Non-pigmented ciliary epithelial cell (primary cell): ENCODE results near the gene KLHL15.
"Not testable (repeated sequence)": the region's sequence is repeated elsewhere in the genome, so short reads cannot be mapped to it uniquely, and the experiment has no call there.

Experiments used
- DNase-seq: peaks from one replicate; pipeline ENCODE4 v3.0.0-alpha.2; 2010; ENCODE audit warnings: low read depth

Gene KLHL15

DNA sequence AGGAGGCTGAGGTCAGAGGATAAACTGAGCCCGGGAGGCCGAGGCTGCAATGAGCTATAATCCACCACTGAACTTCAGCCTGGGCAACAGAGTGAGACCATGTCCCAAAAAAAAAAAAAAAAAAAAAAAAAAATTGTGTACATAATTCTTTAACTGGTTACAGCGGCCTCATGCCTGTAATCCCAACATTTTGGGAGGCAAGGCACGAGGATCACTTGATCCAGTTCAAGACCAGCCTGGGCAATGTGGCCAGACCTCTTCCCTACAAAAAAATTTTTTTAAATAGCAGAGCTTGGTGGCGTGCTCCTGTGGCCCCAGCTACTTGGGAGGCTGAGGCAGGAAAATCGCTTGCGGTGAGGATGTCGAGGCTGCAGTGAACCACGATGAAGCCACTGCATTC lies 9.3 kb downstream of the KLHL15 start:
- DNase-seq, result no peak

DNA sequence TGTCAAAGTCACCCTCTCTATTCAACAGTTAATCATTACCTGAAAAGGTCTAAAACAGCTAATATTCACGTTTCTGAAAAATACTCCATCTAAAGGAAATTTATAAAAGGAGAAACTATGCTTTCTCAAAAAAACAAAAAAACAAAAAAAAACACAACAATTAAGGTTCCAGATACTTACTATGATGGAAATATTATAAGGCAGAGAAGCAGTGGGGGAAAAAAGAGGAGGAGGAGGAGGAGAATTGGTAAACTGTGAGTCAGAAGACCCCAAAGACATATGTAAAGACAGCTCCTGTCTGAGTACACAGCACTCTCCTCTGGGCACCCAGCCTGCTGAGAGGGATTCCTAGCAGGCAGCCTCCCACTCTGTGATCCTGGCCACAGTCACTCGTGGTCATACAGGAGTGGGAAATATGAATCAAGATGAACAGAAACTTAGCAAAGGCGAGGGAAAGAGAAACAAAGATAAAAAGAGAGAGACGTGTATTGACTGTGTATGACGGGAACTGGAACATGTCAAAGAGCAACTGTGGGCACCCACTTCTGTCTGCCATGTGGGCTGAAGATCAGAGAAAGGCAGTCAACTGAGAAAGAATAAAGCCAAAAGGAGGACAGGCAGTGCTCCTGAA lies 12.5 kb downstream of the KLHL15 start:
- DNase-seq, result no peak

DNA sequence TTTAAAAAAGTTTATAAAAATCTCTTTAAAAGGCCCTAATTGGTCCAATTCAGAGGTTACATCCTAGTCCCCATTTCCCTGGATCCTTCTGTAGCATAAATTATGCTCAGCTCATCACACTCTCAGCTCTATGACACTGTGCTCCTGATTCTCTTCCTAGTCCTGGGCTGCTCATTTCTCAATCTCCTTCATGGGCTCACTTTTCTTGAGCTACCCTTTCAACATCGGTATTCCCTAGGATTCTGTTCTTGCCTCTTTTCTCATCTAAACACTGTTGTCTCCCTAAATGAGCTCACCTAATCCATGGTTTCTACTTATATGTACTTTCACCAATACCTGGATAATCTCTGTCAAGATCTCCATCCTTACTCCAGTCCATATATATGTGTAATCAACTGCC lies 14.7 kb downstream of the KLHL15 start:
- DNase-seq, result no peak

DNA sequence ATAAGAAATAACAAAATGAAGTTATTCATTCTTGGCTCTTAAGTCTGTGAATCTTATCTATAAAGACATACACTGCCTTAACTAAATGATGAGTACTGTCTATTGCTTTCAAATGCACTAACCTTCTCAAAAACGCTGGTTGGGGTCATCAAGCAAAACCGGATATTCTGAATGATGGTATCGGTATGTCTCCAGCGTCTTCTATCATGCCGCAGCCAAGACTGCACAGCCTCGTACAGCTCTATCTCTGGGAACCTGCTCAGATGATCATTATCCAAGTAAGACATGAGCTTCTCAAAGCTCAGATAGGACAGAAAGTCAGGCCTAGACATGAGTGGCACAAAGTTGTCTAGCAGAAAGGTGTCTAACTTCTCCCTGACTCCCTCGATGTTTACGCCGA lies 21.1 kb downstream of the KLHL15 start:
- DNase-seq, result no peak

DNA sequence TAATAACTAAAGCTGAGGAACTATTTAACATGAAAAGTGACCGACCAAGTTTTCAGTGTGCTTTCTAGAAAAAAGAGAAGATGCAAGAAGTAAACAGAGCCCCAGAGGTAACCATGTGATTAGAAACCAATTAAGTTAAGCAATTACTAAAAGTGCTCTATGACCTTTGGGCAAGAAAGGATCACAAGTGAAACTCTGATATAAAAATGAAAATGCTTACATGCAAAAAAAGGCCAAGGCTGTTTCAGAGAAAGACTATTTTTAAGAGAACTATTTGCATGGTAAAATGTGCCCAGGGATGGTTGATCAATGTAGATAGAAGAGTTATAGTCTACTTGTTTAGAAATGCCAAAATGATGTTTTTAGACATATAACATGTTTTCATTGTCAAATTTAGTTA lies 22.0 kb downstream of the KLHL15 start:
- no peak for DNase-seq

DNA sequence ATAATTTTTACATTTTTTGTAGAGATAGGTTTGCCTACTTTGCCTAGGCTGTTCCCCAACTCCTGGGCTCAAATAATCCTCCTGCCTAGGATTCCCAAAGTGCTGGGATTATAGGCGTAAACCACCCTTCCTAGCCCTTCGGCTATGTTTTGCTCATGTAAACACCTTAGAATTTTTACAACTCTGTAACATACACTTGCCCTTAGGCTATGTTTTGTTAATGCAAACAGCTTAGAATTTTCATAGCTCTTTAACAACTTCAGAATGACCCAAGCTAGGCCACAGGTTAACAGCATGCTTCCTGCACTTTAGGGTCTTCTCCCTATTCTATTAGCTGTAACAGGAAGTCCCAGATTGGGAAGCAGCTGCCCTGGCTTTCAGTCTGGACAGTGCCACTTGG lies 24.2 kb downstream of the KLHL15 start:
- DNase-seq, result no peak

DNA sequence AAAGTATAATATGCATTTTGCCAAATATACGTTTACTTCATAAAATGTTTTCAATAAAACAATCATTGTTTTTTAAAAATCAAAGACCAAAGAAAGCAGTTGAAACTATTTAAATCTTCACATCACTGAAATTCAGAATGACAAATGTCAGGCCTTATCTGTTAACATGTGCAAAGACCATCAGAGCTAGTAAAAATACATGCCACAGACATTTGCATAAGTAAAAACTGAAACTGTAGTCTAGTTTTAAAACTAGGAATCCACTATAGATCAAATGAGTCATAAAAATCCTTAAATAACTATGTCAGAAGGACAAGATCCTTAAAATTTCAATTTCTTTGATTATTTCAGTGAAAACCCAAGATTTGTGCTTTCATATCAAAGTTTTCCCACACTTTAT lies 24.8 kb downstream of the KLHL15 start:
- no peak for DNase-seq

DNA sequence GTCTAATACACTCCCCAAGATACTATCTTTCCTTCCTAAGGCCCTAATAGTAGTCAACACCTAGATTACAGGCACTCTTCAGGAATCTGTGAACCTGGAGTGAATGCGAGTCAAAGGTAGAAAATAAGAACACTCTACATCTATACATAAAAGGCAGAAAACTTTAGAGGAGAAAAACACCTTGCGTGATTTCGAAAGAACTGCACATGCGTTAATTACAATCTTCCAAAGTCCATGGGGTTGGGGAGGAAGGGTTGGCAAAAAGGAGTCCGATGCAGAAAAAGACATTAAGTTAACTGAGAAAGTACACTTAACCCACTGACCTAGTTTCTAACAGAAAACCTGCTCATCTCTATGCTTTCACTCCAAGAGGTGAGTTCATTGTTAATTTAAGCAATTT lies 27.3 kb downstream of the KLHL15 start:
- no peak for DNase-seq

DNA sequence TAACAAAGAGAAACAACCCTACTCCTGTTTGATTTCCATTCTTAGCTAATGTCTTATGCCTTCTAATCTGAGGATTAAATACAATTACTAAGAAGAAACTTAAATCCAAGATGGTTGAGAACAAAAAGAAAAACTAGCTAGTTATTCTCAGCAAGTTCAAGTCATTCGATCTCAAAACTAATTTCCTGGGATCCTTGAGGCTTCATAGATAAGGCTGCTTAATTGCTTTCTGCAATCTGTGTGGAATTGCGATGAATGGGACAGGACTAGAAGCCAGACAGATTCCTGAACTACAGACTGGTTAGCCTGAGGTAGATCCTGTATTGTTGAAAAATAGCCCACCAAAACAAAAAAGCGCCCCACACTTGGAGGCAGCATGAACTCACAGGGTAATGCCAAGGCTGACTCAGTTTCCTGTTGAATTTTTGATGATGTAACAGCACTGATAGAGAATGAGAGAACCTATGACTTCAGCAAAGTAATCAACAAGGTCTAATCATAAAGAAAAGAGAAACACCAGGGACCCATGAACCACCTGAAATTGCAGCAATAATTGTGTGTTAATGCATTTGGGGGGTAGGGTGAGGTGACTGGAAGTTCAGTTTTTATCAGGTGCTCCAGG lies 33.9 kb downstream of the KLHL15 start:
- DNase-seq, result no peak

DNA sequence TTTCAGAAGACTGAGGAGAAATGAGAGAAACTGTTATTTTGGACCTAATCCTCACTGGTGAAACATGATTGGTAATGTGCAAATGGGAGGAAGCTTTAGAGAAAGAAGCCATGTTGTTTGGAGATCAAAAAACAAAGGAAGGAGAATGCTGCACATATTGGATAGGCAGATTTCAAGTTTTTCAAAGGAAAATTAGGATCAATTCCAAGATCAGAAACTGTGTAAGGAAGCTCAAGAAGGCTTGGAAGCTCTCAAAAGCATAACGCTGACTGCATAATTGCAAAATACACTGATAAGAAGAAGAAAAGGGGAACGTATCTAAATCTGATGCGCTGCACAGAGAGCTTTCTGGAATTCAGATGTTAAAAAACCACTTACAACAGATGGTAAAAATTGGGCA lies 34.6 kb downstream of the KLHL15 start:
- no peak for DNase-seq

DNA sequence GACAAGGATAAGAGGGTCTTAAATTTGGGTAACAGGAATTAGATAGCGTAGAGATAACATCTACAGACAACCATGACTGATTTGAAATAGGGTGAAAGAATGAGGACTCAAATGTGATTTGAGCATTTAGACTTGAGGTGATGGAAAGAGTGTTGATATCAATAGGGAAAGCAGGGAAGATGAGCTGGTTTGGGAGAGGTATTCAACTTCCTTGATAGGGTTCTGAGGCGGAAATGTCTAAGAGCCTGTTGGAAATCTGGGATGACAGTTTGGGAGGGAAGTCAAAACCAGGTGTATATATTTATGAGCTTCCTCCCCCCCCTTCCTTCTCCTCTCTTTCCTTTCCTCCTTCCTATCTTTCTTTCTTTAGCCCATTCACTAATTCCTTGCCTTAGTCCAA lies 36.5 kb downstream of the KLHL15 start:
- no peak for DNase-seq

DNA sequence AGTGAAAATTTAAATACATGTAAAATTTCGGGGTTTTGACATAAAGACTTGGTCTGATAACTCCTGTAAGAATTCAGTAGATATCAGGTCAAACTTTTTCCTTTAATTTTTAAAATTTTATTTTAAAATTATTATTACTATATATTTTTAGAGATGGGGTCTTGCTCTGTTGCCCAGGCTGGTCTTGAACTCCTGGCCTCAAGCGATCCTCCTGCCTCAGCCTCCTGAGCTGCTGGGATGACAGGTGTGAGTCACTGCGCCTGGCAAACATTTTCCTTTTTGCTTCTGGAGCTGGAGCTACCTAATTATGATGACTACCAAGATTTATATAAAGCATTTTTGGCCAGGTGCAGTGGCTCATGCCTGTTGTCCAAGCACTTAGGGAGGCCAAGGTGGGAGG lies 37.3 kb downstream of the KLHL15 start:
- DNase-seq, result no peak

DNA sequence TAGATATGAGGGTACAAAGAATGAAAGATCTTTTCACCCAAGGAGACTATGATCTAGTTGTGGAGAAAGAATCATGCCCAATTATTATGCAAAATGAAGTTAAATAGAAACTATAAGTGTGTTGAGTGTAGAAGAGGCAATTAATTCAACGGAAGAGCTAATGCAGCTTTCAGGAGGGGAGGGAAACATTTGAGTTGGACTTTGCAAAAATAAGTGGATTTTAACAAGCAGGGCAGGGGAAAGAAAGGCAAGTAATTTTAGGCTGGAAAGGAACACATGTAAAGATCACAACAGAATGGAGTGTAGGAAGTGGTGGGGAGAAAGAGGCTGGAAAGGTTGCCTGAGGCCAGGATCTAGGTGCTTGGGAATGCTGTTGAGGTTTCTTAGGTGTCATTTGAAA lies 44.1 kb downstream of the KLHL15 start:
- no peak for DNase-seq

DNA sequence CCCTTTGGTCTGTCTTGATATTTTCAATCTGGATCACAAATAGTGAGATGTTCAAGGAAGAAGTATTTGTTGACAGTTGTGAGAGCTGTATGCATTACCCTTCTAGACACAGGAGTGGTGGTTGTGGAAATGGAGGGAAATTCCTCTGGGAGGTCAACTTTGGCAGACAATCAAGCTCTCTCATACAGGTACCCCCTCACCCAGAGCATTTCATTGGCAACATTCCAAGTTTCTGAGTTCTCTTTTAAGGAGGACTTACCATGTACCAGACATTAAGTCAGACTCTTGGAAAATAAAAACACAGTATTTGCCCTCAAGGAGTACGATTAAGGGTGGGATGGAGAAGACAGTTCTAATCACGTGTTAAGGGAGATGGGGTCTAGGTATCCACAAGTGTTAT lies 45.3 kb downstream of the KLHL15 start:
- no peak for DNase-seq

DNA sequence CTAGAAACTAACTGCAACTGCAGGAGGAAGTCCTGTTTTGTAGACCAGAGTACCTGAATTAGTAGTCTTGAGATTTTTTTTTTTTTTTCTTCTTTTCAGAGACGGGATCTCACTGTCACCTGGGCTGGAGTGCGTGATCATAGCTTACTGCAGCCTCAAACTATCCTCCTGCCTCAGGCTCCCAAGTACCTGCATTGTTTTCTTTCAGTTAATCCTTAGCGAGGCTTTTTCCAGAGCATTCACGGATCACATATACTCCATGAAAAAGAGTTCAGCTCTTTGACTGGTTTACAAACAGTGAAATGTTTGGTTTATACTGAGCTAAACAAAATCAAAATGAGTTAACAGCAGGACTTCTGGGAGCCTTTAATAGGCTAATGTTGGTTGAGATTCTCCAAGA lies 45.8 kb downstream of the KLHL15 start:
- no peak for DNase-seq

DNA sequence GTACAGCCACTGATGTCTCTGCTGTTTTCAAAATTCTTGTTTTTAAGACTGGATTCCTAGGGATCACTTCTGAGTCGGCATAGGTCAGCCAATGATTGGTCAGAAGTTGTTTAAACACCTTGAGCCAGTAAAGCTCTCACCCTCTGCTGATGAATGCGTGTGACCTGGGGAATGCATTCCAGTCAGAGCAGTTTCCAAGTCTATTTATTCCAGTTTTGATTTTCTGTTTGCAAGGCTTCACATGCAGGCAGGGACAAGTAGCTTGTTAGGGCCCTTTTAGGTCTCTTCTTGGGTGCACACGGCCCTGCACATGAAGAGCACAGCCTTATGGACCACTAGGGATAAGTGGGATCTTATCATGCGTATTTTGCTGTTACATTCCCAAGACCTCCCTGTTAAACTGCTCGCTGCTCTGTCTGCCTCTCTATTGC lies 47.0 kb downstream of the KLHL15 start:
- no peak for DNase-seq

DNA sequence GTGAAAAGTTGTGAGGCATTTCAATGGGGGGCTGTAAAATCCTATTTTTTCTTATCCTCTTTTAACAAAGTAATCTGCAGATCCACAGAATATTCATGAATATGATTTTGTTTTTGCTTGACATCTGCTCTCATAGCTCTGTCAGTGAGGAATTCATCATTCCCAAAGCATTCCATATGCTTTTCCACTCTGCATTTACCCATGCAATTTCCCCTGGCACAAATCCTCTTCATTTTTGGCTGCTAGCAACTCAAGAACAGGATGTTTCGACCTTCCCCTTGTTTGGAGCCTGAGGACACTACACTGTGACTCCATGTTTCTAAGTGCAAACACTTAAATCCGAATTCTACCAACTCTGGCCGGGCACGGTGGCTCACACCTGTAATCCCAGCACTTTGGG lies 48.5 kb downstream of the KLHL15 start:
- no peak for DNase-seq

DNA sequence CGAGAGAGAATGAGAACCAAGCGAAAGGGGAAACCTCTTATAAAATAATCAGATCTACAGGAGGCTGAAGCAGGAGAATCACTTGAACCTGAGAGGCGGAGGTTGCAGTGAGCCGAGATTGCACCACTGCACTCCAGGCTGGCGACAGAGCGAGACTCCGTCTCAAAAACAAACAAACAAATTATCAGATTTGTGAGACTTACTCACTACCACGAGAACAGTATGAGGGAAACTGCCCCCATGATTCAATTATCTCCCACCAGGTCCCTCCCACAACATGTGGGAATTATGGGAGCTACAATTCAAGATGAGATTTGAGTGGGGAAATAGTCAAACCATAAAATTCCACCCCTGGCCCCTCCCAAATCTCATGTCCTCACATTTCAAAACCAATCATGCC lies 61.4 kb downstream of the KLHL15 start:
- DNase-seq, result not testable (repeated sequence)

DNA sequence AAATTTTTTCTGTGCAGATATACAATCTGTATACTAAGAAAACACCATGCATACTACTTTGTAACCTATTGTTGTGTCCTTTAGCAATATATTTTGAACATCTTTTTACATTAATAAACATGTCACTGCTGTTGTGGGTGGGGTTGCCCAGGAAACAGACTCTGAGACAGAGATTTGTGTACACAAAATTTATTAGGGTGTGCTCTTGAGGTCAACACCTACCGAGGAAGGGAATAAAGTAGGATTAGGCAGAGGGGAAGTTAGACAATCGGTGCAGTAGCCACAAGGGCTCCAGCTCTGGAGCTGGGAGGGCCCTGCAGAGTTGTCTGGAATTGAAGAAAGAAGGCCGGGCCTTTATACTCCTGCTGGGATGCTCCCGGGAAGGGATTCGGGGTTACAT lies 62.8 kb downstream of the KLHL15 start:
- DNase-seq, result no peak

DNA sequence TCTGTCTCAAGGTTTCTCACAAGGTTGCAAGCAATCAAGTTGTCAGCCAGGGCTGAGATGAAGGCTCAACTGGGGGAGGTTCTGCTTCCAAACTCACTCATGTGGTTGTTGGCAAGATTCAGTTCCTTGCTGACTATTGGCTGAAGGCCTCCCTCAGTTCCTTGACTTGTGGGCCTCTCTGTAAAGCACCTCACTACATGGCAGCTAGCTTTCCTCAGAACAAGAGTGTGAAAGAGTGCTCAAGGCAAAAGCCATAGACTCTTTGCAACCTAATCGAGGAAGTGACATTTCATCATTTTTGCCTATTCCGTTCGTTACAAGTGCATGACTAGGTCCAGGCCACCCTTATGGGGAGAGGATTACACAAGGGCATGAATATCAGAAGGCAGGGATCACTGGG lies 67.2 kb downstream of the KLHL15 start:
- DNase-seq, result no peak

DNA sequence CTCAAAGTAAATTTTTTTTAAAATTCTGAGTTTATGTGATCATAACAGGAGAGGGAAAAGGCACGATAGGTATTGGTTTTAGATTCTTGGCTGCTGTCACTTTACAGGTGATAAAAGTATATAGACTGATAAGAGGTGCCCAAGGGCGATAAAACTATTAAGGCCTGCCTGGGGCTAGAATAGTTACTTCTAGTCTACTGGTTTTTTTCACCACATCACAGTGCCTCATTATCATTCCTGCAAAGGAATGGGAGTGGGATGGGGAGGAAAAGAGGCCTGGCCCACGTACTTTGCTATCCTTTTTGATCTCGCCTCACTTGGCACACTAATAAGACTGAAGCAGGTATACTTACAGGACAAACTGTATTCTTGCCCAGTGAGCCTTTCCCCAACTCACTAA lies 72.6 kb downstream of the KLHL15 start:
- no peak for DNase-seq

DNA sequence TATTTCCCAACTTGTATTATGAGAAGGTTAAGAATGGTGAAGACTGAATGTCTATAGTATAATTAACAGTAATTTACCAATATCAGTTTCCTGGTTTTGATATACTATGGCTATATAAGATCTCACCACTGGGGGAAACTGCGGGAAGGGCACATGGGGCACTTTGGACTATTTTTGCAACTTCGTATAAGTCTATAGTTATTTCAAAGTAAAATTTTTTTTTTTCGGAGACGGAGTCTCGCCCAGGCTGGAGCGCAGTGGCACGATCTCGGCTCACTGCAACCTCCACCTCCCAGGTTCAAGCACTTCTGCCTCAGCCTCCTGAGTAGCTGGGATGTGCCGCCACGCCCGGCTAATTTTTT lies 73.1 kb downstream of the KLHL15 start:
- DNase-seq, result no peak

DNA sequence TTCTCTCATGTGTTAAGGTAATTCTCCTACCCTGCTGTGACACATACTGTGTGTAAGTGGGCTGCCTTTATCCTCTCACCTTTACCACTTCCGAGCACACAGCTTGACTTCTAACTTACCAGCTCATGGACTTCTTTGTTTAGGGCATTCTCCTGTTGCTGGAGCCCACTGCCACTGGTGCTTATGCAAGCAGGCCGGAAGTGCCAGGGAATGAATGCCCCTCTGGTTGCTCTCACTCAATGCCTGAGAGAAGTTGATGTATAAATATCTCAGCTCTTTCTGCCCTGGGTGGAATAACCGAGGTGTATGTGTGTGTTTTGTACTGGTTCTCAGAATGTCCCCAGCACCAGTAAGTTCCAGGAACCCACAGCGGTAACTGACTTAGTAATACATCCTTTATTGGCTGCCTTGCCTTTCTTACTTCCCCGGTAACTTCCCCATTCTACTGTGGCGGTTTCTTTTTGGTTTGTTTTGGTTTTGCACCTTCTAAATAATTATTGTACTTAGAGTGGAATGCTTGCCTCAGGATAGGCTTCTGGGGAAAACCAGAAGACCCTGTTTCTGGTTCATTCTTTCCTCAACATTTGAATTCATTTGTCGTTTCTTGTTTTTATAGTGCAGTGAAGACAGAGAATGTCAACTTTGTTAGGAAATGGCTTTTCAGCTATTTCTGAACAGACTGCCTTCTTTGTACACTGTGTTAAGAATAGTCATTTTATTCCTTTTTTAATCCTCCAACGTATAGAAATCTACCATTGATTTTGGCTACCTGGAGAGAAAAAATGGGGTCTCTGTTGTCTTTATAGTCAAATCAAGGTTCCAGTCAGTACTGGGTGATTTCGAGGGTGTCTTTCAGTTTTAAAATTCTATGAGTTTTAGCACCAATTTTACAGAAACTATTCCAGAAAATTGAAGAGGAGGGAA lies 73.7 kb downstream of the KLHL15 start:
- no peak for DNase-seq
